DND-41 (cell line): ENCODE measurements around the gene ACOT4.
"Not testable (repeated sequence)": the region's sequence is repeated elsewhere in the genome, so short reads cannot be mapped to it uniquely, and the experiment has no call there.

ENCODE experiments used
- ATAC-seq: fragments of 200-7000 bp; cut with Tn5 transposase; 3 replicates; pipeline ENCODE4 v1.9.1; 2021; ENCODE audit warnings: low read depth; ENCODE audit not compliant: insufficient read depth
- DNase-seq: peaks from one replicate; pipeline ENCODE4 v3.0.0-alpha.2; 2020
- H2AFZ ChIP-seq: 2 replicates; pipeline ENCODE4 v1.6.0; 2012; ENCODE audit warnings: low read depth, low read length
- H3K27ac ChIP-seq: 2 replicates; pipeline ENCODE4 v1.5.1; 2012; ENCODE audit warnings: low read length, inconsistent platforms
- H3K27me3 ChIP-seq: fragments of 200-600 bp; sonication (generic); 2 replicates; pipeline ENCODE4 v1.6.0; 2012; ENCODE audit warnings: low read length, mild to moderate bottlenecking, inconsistent platforms; ENCODE audit not compliant: insufficient read depth, poor library complexity
- H3K36me3 ChIP-seq: 2 replicates; pipeline ENCODE4 v1.5.1; 2012; ENCODE audit warnings: low read length, inconsistent platforms; ENCODE audit not compliant: insufficient read depth
- H3K4me1 ChIP-seq: 2 replicates; pipeline ENCODE4 v1.5.1; 2012; ENCODE audit warnings: mild to moderate bottlenecking, low read length; ENCODE audit not compliant: insufficient read depth
- H3K4me2 ChIP-seq: 2 replicates; pipeline ENCODE4 v1.6.0; 2012; ENCODE audit warnings: mild to moderate bottlenecking, moderate library complexity, low read length, inconsistent platforms; ENCODE audit not compliant: insufficient read depth
- H3K4me3 ChIP-seq, 2 experiments: fragments of 200-600 bp in 1 of 2; shearing (Covaris generic) in 1 of 2; 2 replicates each; pipeline ENCODE4 v1.5.1; 2012 to 2016; ENCODE audit warnings: inconsistent platforms in 2 of 2, low read length in 2 of 2, mild to moderate bottlenecking in 2 of 2, low read depth in 1 of 2, moderate library complexity in 1 of 2
- H3K79me2 ChIP-seq: 2 replicates; pipeline ENCODE4 v1.6.0; 2012; ENCODE audit warnings: low read length, inconsistent platforms; ENCODE audit not compliant: insufficient read depth
- H3K9ac ChIP-seq: 2 replicates; pipeline ENCODE4 v1.6.0; 2012; ENCODE audit warnings: low read depth, mild to moderate bottlenecking, inconsistent platforms, low read length, moderate library complexity
- H3K9me3 ChIP-seq: 2 replicates; pipeline ENCODE4 v1.5.1; 2012; ENCODE audit warnings: low read length, moderate library complexity, mild to moderate bottlenecking, inconsistent platforms; ENCODE audit not compliant: insufficient read depth, severe bottlenecking
- H4K20me1 ChIP-seq: 2 replicates; pipeline ENCODE4 v1.6.0; 2012; ENCODE audit warnings: low read length; ENCODE audit not compliant: insufficient read depth
- CTCF ChIP-seq: IDR thresholded peaks from 2 replicates; pipeline ENCODE4 v1.5.1; 2012; ENCODE audit warnings: borderline replicate concordance, low read length, moderate library complexity, mild to moderate bottlenecking; ENCODE audit not compliant: poor library complexity, severe bottlenecking; ENCODE audit errors: extremely low read depth
- EZH2 ChIP-seq: IDR thresholded peaks from 3 replicates; pipeline ENCODE4 v1.6.1; 2012; ENCODE audit warnings: borderline replicate concordance, low read depth, mild to moderate bottlenecking, moderate library complexity, low read length, inconsistent platforms; ENCODE audit not compliant: severe bottlenecking

Gene ACOT4

GRCh38 chr14:73570913-73571312 is 20.8 kb upstream of the ACOT4 start:
- not testable (repeated sequence) for H4K20me1 ChIP-seq, H3K9me3 ChIP-seq, H3K4me3 ChIP-seq, H2AFZ ChIP-seq, H3K36me3 ChIP-seq, H3K27ac ChIP-seq, H3K27me3 ChIP-seq, H3K9ac ChIP-seq
- peak; percentile 73 for DNase-seq
- peak; percentile 65 for TF ChIP-seq CTCF
- H3K79me2 ChIP-seq = peaks cover 31% of the 10 kb centered on the region
- ATAC-seq = peak; percentile 80
- H3K4me2 ChIP-seq = peak overlapping the region; percentile 39
- H3K4me1 ChIP-seq = peaks cover 28% of the 10 kb centered on the region

GRCh38 chr14:73573034-73573433 is 18.6 kb upstream of the ACOT4 start:
- not testable (repeated sequence) for H3K36me3 ChIP-seq, H3K4me2 ChIP-seq, DNase-seq, H4K20me1 ChIP-seq, ATAC-seq, H3K9ac ChIP-seq, H3K27me3 ChIP-seq, H2AFZ ChIP-seq, H3K27ac ChIP-seq, H3K9me3 ChIP-seq, H3K4me3 ChIP-seq
- Histone ChIP-seq H3K4me1 (peaks cover 20% of the 10 kb centered on the region), H3K79me2 (peaks cover 26% of the 10 kb centered on the region)

- H3K27me3 ChIP-seq, H3K4me2 ChIP-seq, ATAC-seq, H3K27ac ChIP-seq, H4K20me1 ChIP-seq, H3K9me3 ChIP-seq, H3K4me3 ChIP-seq, H3K36me3 ChIP-seq, H2AFZ ChIP-seq, H3K9ac ChIP-seq, DNase-seq: not testable (repeated sequence)
- H3K4me1 ChIP-seq = peaks cover 13% of the 10 kb centered on the region
- peaks cover 19% of the 10 kb centered on the region for H3K79me2 ChIP-seq
Observed at GRCh38 chr14:73573740-73574139, 17.9 kb upstream of the ACOT4 start.

GRCh38 chr14:73574251-73574650 is 17.4 kb upstream of the ACOT4 start:
- not testable (repeated sequence) for H2AFZ ChIP-seq, H3K27me3 ChIP-seq, ATAC-seq, DNase-seq, H3K4me2 ChIP-seq, H3K36me3 ChIP-seq, H3K27ac ChIP-seq, H4K20me1 ChIP-seq, H3K4me3 ChIP-seq, H3K9ac ChIP-seq, H3K9me3 ChIP-seq
- peaks cover 12% of the 10 kb centered on the region for H3K4me1 ChIP-seq
- H3K79me2 ChIP-seq = peaks cover 14% of the 10 kb centered on the region

GRCh38 chr14:73576391-73576790 is 15.3 kb upstream of the ACOT4 start:
- TF ChIP-seq CTCF = no peak
- no peak for TF ChIP-seq EZH2
- Histone ChIP-seq H3K4me3 (no peak overlapping the region), H3K4me1 (no peaks in the 10 kb centered on the region), H3K9me3 (no peaks in the 10 kb centered on the region), H3K79me2 (no peaks in the 10 kb centered on the region), H2AFZ (no peak overlapping the region), H3K27me3 (no peaks in the 10 kb centered on the region), H4K20me1 (no peaks in the 10 kb centered on the region), H3K4me2 (no peak overlapping the region), H3K36me3 (no peaks in the 10 kb centered on the region), H3K9ac (no peak overlapping the region), H3K27ac (no peak overlapping the region)
- ATAC-seq = no peak
- DNase-seq = no peak

GRCh38 chr14:73577214-73577613 is 14.5 kb upstream of the ACOT4 start:
- ATAC-seq, H4K20me1 ChIP-seq, DNase-seq, H3K4me3 ChIP-seq, H3K9ac ChIP-seq, H3K27me3 ChIP-seq, H3K36me3 ChIP-seq, H2AFZ ChIP-seq, H3K4me1 ChIP-seq, H3K9me3 ChIP-seq, H3K79me2 ChIP-seq, H3K4me2 ChIP-seq, H3K27ac ChIP-seq: not testable (repeated sequence)
